K562 (cell line): ENCODE results near the gene RIC8B. TPM values are rescaled to one million over a fixed set of nuclear protein-coding genes. Genes with fewer than 3 reads are reported as not detected.

Experiments
- ATAC-seq: fragments of 200-7000 bp; cut with Tn5 transposase; 3 replicates; pipeline ENCODE4 v1.9.1; 2020; ENCODE audit warnings: moderate library complexity
- BruUV-seq: library from RNA; stranded (reverse); fragments of 400-500 nt; replicated peaks from 2 replicates; lab custom pipeline; 2021; lab: Mats Ljungman, UMichigan
- CTCF ChIA-PET: fragments of 300-600 bp; formaldehyde crosslinking; extraction: SDS; loops from one replicate; lab custom pipeline; 2021; ENCODE audit warnings: low intra/inter-chr PET ratio; lab: Yijun Ruan, JAX
- POLR2A ChIA-PET: fragments of 300-600, 350-650 bp; sonication (Branson Sonifier 250); formaldehyde crosslinking; extraction: SDS; loops from one replicate; lab custom pipeline; 2021; ENCODE audit warnings: antibody characterized with exemption, inconsistent platforms; lab: Yijun Ruan, JAX
- DNase-seq, 4 experiments: peaks; one replicate each; pipeline versions ENCODE4 v3.0.0 to v3.0.0-alpha.2; 2011 to 2018; ENCODE audit warnings: low spot score in 3 of 4, mixed read lengths in 3 of 4; ENCODE audit errors: extremely low read depth in 1 of 4
- FAIRE-seq: peaks from 2 replicates; lab custom pipeline; 2011; peaks lifted over from hg19 to GRCh38; lab: Jason Lieb, UNC
- H2AFZ ChIP-seq: 2 replicates; pipeline ENCODE4 v1.6.0; 2011; ENCODE audit warnings: low read depth, low read length, control low read depth, inconsistent platforms
- H3K27ac ChIP-seq: fragments of 200-600 bp; 3 replicates; pipeline ENCODE4 v1.8.0; 2011; ENCODE audit warnings: low read depth, mild to moderate bottlenecking, control low read depth, inconsistent platforms, low read length, moderate library complexity, mixed read lengths; ENCODE audit errors: extremely low read depth
- H3K27me3 ChIP-seq, 2 experiments: fragments of 300-600 bp in 1 of 2; 2 replicates in 1 of 2; 3 replicates in 1 of 2; pipeline versions ENCODE4 v1.6.0 to v1.8.0; 2011; ENCODE audit warnings: inconsistent platforms in 2 of 2, low read length in 2 of 2, mild to moderate bottlenecking in 1 of 2, mixed read lengths in 1 of 2, moderate library complexity in 1 of 2; ENCODE audit not compliant: control insufficient read depth in 2 of 2, insufficient read depth in 2 of 2
- H3K36me3 ChIP-seq: fragments of 300-600 bp; 3 replicates; pipeline ENCODE4 v1.8.0; 2011; ENCODE audit warnings: mild to moderate bottlenecking, low read length, inconsistent platforms; ENCODE audit not compliant: control insufficient read depth, insufficient read depth
- H3K4me1 ChIP-seq, 2 experiments: fragments of 200-600 bp in 1 of 2; replicated peaks in 1 of 2; 2 replicates in 1 of 2; 3 replicates in 1 of 2; pipeline versions ENCODE4 v1.5.1 to v1.8.0; 2011; ENCODE audit warnings: inconsistent platforms in 2 of 2, low read length in 2 of 2, mild to moderate bottlenecking in 1 of 2, mixed read lengths in 1 of 2, moderate library complexity in 1 of 2; ENCODE audit not compliant: control insufficient read depth in 2 of 2, insufficient read depth in 2 of 2
- H3K4me2 ChIP-seq: 2 replicates; pipeline ENCODE4 v1.6.1; 2011; ENCODE audit warnings: low read length, control low read depth, inconsistent platforms, mixed read lengths; ENCODE audit not compliant: insufficient read depth
- H3K4me3 ChIP-seq: fragments of 200-600 bp; sonication (generic), shearing (Covaris generic); 2 replicates; pipeline ENCODE4 v1.5.1; 2016; ENCODE audit warnings: control low read depth, inconsistent platforms
- H3K79me2 ChIP-seq: fragments of 200-600 bp; 3 replicates; pipeline ENCODE4 v1.8.0; 2011; ENCODE audit warnings: low read length, inconsistent platforms; ENCODE audit not compliant: control insufficient read depth, insufficient read depth
- H3K9ac ChIP-seq, 2 experiments: 2 replicates each; pipeline versions ENCODE4 v1.6.0 to v1.6.1; 2011; ENCODE audit warnings: low read depth in 2 of 2, low read length in 2 of 2, control low read depth in 1 of 2, inconsistent platforms in 1 of 2, mild to moderate bottlenecking in 1 of 2, mixed read lengths in 1 of 2; ENCODE audit not compliant: insufficient read depth in 1 of 2
- H3K9me1 ChIP-seq: one replicate; pipeline ENCODE4 v1.6.0; 2011; ENCODE audit warnings: inconsistent platforms, mild to moderate bottlenecking, low read length, moderate library complexity; ENCODE audit not compliant: control insufficient read depth, insufficient read depth
- H3K9me3 ChIP-seq: replicated peaks from 2 replicates; pipeline ENCODE4 v1.5.1; 2011; ENCODE audit warnings: low read depth, low read length, inconsistent platforms; ENCODE audit not compliant: control insufficient read depth, insufficient read depth
- H4K20me1 ChIP-seq: replicated peaks from 2 replicates; pipeline ENCODE4 v1.6.1; 2011; ENCODE audit warnings: low read length, inconsistent platforms, mixed read lengths; ENCODE audit not compliant: control insufficient read depth, insufficient read depth
- FOS ChIP-seq: IDR thresholded peaks from 3 replicates; pipeline ENCODE4 v1.6.1; 2011; ENCODE audit not compliant: insufficient read length; ENCODE audit errors: extremely low read depth
- LCOR ChIP-seq: sonication (generic); formaldehyde crosslinking; IDR thresholded peaks from 2 replicates; pipeline ENCODE4 v1.8.0; 2022; ENCODE audit warnings: mild to moderate bottlenecking, missing genetic modification reagents
- RHOXF2B ChIP-seq: fragments of 250-450 bp; sonication (Bioruptor Pico); conservative IDR thresholded peaks from 2 replicates; pipeline ENCODE4 v1.5.1; 2021
- SETDB1 ChIP-seq: IDR thresholded peaks from one replicate; pipeline ENCODE4 v1.6.1; 2012; ENCODE audit warnings: low read length, control low read depth, inconsistent platforms
- SMAD3 ChIP-seq: fragments of 450-650 bp; formaldehyde crosslinking; conservative IDR thresholded peaks from 2 replicates; pipeline ENCODE4 v1.4.0; 2020; ENCODE audit warnings: mild to moderate bottlenecking
- TAF9B ChIP-seq: fragments of 450-650 bp; IDR thresholded peaks from 2 replicates; pipeline ENCODE4 v1.6.1; 2018; ENCODE audit warnings: mild to moderate bottlenecking; ENCODE audit not compliant: partially characterized antibody
- TAL1 ChIP-seq: fragments of 450-650 bp; IDR thresholded peaks from 2 replicates; pipeline ENCODE4 v1.6.1; 2016; ENCODE audit warnings: mild to moderate bottlenecking
- YY1 ChIP-seq, 3 experiments: IDR thresholded peaks; 2 replicates each; pipeline ENCODE4 v1.6.1; 2011; ENCODE audit warnings: low read length in 2 of 3, mild to moderate bottlenecking in 2 of 3, moderate library complexity in 2 of 3, borderline replicate concordance in 1 of 3, control low read depth in 1 of 3, low read depth in 1 of 3; ENCODE audit not compliant: insufficient read depth in 3 of 3, insufficient replicate concordance in 2 of 3, control insufficient read depth in 1 of 3, insufficient read length in 1 of 3; ENCODE audit errors: extremely low read depth in 1 of 3
- ZNF224 ChIP-seq: sonication (generic); formaldehyde crosslinking; IDR thresholded peaks from 2 replicates; pipeline ENCODE4 v1.8.0; 2022; ENCODE audit warnings: mild to moderate bottlenecking, missing genetic modification reagents
- ZNF668 ChIP-seq: fragments of 250-450 bp; sonication (Bioruptor Pico); IDR thresholded peaks from 2 replicates; pipeline ENCODE4 v1.8.0; 2022; ENCODE audit warnings: mild to moderate bottlenecking, inconsistent platforms
- WGBS: fragments of 100-300 bp; shearing (Covaris generic); methylation state at CpG from one replicate; pipeline ENCODE4 v1.1.6; 2016; ENCODE audit warnings: low coverage, mixed read lengths; ENCODE audit not compliant: insufficient coverage; ENCODE audit errors: missing lambda C conversion rate; 5-methylcytosine and 5-hydroxymethylcytosine counted together
- in situ Hi-C: fragments of 300-500 bp; cut with MboI; formaldehyde crosslinking; loops from 4 replicates; pipeline ENCODE4 v1.15.0; 2018; ENCODE audit warnings: inconsistent platforms, mixed read lengths
- intact Hi-C: fragments of 100-400 bp; cut with micrococcal nuclease; formaldehyde crosslinking; loops from 2 replicates; pipeline ENCODE4 v1.14.2; 2022
- polyA plus RNA-seq, 8 experiments: library from polyadenylated mRNA; depleted of rRNA in 4 of 8; stranded (reverse) in 5 of 8; unstranded in 3 of 8; fragments of >200 nt; fragmentation: Nextera tagmentation in 2 of 8; fragmentation: Illumina TruSeq in 1 of 8; extraction: Ambion mirVana in 2 of 8; extraction: Trizol in 1 of 8; gene quantifications; 2 replicates each; pipeline versions ENCODE4 v1.2.1 to v1.2.3, GENCODE V29; 2011 to 2014; ENCODE audit warnings: inconsistent platforms in 1 of 8, missing spikeins in 1 of 8
- total RNA-seq, 7 experiments: library from RNA; depleted of rRNA in 6 of 7; stranded (reverse); fragments of >200 nt in 6 of 7; fragmentation: Illumina TruSeq in 2 of 7; extraction: Trizol in 2 of 7; gene quantifications; 2 replicates each; pipeline versions ENCODE4 v1.2.1 to v1.2.3, GENCODE V29; 2011 to 2021; ENCODE audit warnings: low replicate concordance in 1 of 7
- TF ChIP-seq, protein P1 (sequence below), 2 experiments: IDR thresholded peaks; 2 replicates each; pipeline ENCODE4 v1.6.1; 2011; ENCODE audit warnings: borderline replicate concordance in 1 of 2, control low read depth in 1 of 2, low read depth in 1 of 2, low read length in 1 of 2, mild to moderate bottlenecking in 1 of 2, mixed read lengths in 1 of 2, moderate library complexity in 1 of 2; ENCODE audit not compliant: insufficient read depth in 1 of 2, insufficient read length in 1 of 2, poor library complexity in 1 of 2, severe bottlenecking in 1 of 2; ENCODE audit errors: extremely low read depth in 1 of 2

The RIC8B gene
- total and polyA plus RNA-seq, 9 of the 15 experiments (the other 6 are each of a cell fraction or from before 2014, with no cell fraction given): 0.92 to 8.1 (median 4.8) TPM

DNA sequence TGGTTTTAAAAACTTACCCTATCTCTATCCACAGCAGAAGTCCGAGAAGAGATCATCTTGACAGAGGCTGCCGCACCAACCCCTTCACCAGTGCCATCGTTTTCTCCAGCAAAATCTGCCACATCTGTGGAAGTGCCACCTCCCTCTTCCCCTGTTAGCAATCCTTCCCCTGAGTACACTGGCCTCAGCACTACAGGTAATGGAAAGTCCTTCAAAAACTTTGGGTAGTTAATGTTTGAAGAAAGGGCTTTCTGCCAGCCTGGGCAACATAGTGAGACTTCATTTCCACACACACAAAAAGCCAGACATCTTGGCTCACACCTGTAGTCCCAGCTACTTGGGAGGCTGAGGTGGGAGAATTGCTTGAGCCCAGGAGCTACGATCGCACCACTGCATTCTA lies 41.6 kb upstream of the RIC8B start:
- TF ChIP-seq SETDB1: no peak
- TF ChIP-seq SMAD3 (CRISPR knock-in tag): no peak
- no peak for TF ChIP-seq ZNF668 (CRISPR knock-in tag)
- no peak for TF ChIP-seq FOS
- no peak for TF ChIP-seq TAF9B
- no peak for TF ChIP-seq RHOXF2B (CRISPR knock-in tag)
- Histone ChIP-seq H4K20me1 (no peaks in the 10 kb centered on the region), H3K9me3 (no peaks in the 10 kb centered on the region), H3K4me3 (no peak overlapping the region), H3K9me1 (no peaks in the 10 kb centered on the region), H2AFZ (no peak overlapping the region), H3K9ac (no peak overlapping the region), H3K4me2 (no peak overlapping the region), H3K79me2 (no peaks in the 10 kb centered on the region), H3K4me1 (peaks cover 0 to 3% of the 10 kb centered on the region in 2 experiments; a peak in 1 of 5 replicates), H3K27me3 (peaks cover 12 to 17% of the 10 kb centered on the region in 2 experiments), H3K36me3 (no peaks in the 10 kb centered on the region), H3K27ac (no peak overlapping the region)
- in situ Hi-C loops: no loop called here
- no peak for DNase-seq
- WGBS: 13% methylated on average over 5 of the region's 5 CpGs
- no peak for ATAC-seq
- ChIA-PET POLR2A (no interaction called here), CTCF (no interaction called here)
- no peak for FAIRE-seq
- BruUV-seq: no TSS peak
- intact Hi-C loops: loop anchor here (10.0 kb wide), 1 partner anchor 182 kb away; no protein-coding TSS in a partner anchor

DNA sequence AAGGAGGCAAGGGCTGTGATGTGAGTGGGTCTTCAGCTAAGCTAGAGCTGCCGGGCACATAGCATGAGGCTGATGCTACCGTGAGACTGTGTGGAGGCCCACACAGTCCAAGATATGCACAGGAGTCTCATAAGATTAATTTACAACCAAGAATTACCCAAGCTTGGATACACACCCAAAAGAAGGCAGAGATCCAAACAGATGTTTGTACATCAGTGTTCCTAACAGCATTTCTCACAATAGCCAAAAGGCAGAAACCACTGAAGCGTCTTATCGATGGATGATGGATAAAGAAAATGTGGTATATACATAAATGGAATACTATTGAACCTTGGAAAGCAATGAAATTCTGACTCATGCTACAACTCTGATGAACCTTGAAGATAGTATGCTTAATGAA lies 40.8 kb upstream of the RIC8B start:
- in situ Hi-C loops: no loop called here
- POLR2A ChIA-PET: no interaction called here

More for the DNA sequence above, 40.8 kb upstream of the RIC8B start:
- DNase-seq: no peak
- H3K9me1 ChIP-seq: no peaks in the 10 kb centered on the region
- H3K9me3 ChIP-seq: no peaks in the 10 kb centered on the region
- H3K79me2 ChIP-seq: no peaks in the 10 kb centered on the region
- no peak overlapping the region for H3K4me3 ChIP-seq
- H2AFZ ChIP-seq: no peak overlapping the region
- H4K20me1 ChIP-seq: no peaks in the 10 kb centered on the region
- no TSS peak for BruUV-seq
- no peak overlapping the region for H3K27ac ChIP-seq
- H3K4me2 ChIP-seq: no peak overlapping the region
- H3K4me1 ChIP-seq: peaks cover 0 to 3% of the 10 kb centered on the region in 2 experiments; a peak in 1 of 5 replicates
- no peaks in the 10 kb centered on the region for H3K36me3 ChIP-seq
- WGBS: 9% methylated on average over 4 of the region's 4 CpGs
- ATAC-seq: no peak
- peaks cover 12 to 17% of the 10 kb centered on the region in 2 experiments for H3K27me3 ChIP-seq
- FAIRE-seq: no peak
- intact Hi-C loops: loop anchor here (10.0 kb wide), 1 partner anchor 181 kb away; no protein-coding TSS in a partner anchor
- CTCF ChIA-PET: no interaction called here
- H3K9ac ChIP-seq: no peak overlapping the region
- TF ChIP-seq TAF9B: no peak
- TF ChIP-seq LCOR (CRISPR knock-in tag): no peak
- TF ChIP-seq ZNF224 (CRISPR knock-in tag): no peak
- TF ChIP-seq, protein P1, sequence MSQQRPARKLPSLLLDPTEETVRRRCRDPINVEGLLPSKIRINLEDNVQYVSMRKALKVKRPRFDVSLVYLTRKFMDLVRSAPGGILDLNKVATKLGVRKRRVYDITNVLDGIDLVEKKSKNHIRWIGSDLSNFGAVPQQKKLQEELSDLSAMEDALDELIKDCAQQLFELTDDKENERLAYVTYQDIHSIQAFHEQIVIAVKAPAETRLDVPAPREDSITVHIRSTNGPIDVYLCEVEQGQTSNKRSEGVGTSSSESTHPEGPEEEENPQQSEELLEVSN (IDR thresholded peaks at IDR 0.05; ENCODE audit: borderline replicate concordance in 1 of 2, extremely low read depth in 1 of 2, insufficient read depth in 1 of 2, insufficient read length in 1 of 2, low read depth in 1 of 2, low read length in 1 of 2, poor library complexity in 1 of 2, severe bottlenecking in 1 of 2): no peak
- no peak for TF ChIP-seq TAL1
- no peak for TF ChIP-seq YY1 (IDR thresholded peaks at IDR 0.05; ENCODE audit: borderline replicate concordance in 1 of 3, control insufficient read depth in 1 of 3, extremely low read depth in 1 of 3, insufficient read depth in 3 of 3, insufficient read length in 1 of 3, insufficient replicate concordance in 2 of 3, low read depth in 1 of 3, low read length in 2 of 3)
